HEK293 (cell line): Measurements from ENCODE around the gene PIGQ.

Experiments used
- CTCF ChIP-seq: fragments of 450-650 bp; formaldehyde crosslinking; IDR thresholded peaks from 2 replicates; pipeline ENCODE4 v1.5.1; 2016; ENCODE audit warnings: missing biosample characterization, missing genetic modification characterization
- KLF16 ChIP-seq: fragments of 450-650 bp; formaldehyde crosslinking; IDR thresholded peaks from 2 replicates; pipeline ENCODE4 v1.5.1; 2017; ENCODE audit warnings: missing biosample characterization, missing genetic modification characterization
- PRDM10 ChIP-seq: fragments of 450-650 bp; formaldehyde crosslinking; IDR thresholded peaks from 2 replicates; pipeline ENCODE4 v1.5.1; 2016; ENCODE audit warnings: missing biosample characterization, missing genetic modification characterization
- YY1 ChIP-seq: fragments of 450-650 bp; formaldehyde crosslinking; IDR thresholded peaks from 2 replicates; pipeline ENCODE4 v1.5.1; 2018; ENCODE audit warnings: missing biosample characterization, missing genetic modification characterization
- ZNF138 ChIP-seq: fragments of 450-650 bp; formaldehyde crosslinking; IDR thresholded peaks from 2 replicates; pipeline ENCODE4 v1.5.1; 2016; ENCODE audit warnings: missing biosample characterization, missing genetic modification characterization, borderline replicate concordance
- ZNF274 ChIP-seq, 2 experiments: fragments of 200-500 bp in 1 of 2; fragments of 450-650 bp in 1 of 2; sonication (Bioruptor generic) in 1 of 2; formaldehyde crosslinking in 1 of 2; IDR thresholded peaks; 2 replicates each; pipeline versions ENCODE4 v1.5.1 to v1.6.1; 2014 to 2016; ENCODE audit warnings: borderline replicate concordance in 1 of 2, inconsistent platforms in 1 of 2, low read length in 1 of 2, missing biosample characterization in 1 of 2, missing genetic modification characterization in 1 of 2
- ZNF391 ChIP-seq: fragments of 450-650 bp; formaldehyde crosslinking; IDR thresholded peaks from 2 replicates; pipeline ENCODE4 v1.5.1; 2016; ENCODE audit warnings: low read depth, missing biosample characterization, missing genetic modification characterization, borderline replicate concordance
- ZSCAN5A ChIP-seq: fragments of 450-650 bp; formaldehyde crosslinking; IDR thresholded peaks from 2 replicates; pipeline ENCODE4 v1.5.1; 2016; ENCODE audit warnings: missing biosample characterization, missing genetic modification characterization

- no peak for TF ChIP-seq YY1 (tag by site-specific recombination)
- 0 out of 2 replicates have a peak, but pooled peaks have one; percentile 14 for TF ChIP-seq CTCF
- TF ChIP-seq ZNF274 (IDR thresholded peaks at IDR 0.05; ENCODE audit: low read length), result no peak
- no peak for TF ChIP-seq ZNF274 (tag by site-specific recombination; IDR thresholded peaks at IDR 0.05; ENCODE audit: borderline replicate concordance)
- TF ChIP-seq KLF16 (tag by site-specific recombination), result no peak
- no peak for TF ChIP-seq ZNF391
- no peak for TF ChIP-seq PRDM10 (tag by site-specific recombination)
- no peak for TF ChIP-seq ZSCAN5A (tag by site-specific recombination)
- TF ChIP-seq ZNF138, result no peak
Measured at GRCh38 chr16:576197-576822, 6.5 kb downstream of the PIGQ start.
